ENCODE data around the gene CCNB2. TPM values are rescaled to one million over a fixed set of nuclear protein-coding genes. Genes with fewer than 3 reads are reported as not detected.
"Not testable (repeated sequence)": the region's sequence is repeated elsewhere in the genome, so short reads cannot be mapped to it uniquely, and the experiment has no call there.

Gene CCNB2
- total RNA-seq, 1 donor from 2014 or later = 2.0 TPM

DNA sequence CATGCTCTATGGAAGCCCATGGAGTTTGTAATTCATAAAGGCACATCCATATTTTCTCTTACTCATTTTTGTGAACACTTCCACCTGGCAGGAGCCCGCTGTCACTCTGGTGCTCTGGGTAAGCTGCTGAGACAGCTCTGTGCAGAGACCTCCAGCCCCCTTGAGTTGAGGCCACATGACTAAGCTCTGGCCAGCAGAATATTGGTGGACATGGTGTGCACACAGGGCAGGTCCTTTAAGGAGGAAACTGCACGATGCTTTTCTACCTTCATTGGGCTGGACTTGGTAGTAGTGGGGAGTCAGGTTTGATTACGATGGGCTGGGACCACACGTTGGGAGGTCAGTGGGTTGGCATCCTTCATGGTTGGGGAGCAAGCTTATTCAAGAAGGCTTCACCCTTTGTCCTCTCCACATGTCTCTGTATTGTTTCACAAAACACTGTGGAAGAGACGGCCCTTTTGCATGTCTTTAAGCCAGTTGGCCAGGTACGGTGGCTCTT lies 29.0 kb downstream of the CCNB2 start:
- no peak for DNase-seq (ENCODE audit: low read depth)

DNA sequence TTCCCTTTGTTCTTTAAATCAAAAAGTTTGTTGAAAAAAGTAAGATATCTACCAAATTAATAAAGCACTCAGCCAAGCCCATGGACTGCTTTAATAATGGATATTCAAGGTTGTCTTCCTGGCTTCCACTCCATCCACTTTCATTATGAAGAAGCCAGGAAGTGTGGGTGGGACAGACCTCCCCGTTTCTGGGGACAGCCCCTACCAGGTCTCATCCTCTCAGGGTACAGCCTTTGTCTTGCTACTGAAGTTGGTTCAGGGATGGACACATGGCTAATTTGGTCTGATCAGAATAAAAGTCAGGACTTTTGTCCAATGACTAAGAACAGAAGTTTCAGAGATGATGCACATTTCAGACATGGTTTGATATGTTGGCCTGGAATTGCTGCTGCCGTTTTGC lies 32.6 kb downstream of the CCNB2 start:
- no peak for DNase-seq (ENCODE audit: low read depth)

DNA sequence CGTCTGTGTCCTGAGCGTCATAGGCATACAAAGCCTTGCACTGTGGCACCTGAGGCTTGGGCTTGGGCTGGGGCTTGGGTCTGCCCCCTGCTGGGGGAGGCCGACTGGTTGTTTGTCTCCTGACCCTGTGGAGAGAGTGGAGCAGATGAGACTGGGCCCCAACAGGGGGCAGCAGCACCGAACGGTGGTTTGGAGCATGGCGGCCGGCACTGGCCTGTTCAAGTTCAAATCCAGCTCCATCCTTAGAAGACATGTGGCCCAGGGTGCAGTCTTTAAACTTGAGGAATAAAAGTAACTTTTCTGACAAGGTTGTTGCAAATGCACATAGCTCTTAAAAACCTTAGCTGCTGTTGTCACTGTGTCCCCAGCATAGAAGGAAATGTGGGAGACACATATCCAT lies 33.3 kb downstream of the CCNB2 start:
- DNase-seq (ENCODE audit: low read depth) = peak; percentile 25

DNA sequence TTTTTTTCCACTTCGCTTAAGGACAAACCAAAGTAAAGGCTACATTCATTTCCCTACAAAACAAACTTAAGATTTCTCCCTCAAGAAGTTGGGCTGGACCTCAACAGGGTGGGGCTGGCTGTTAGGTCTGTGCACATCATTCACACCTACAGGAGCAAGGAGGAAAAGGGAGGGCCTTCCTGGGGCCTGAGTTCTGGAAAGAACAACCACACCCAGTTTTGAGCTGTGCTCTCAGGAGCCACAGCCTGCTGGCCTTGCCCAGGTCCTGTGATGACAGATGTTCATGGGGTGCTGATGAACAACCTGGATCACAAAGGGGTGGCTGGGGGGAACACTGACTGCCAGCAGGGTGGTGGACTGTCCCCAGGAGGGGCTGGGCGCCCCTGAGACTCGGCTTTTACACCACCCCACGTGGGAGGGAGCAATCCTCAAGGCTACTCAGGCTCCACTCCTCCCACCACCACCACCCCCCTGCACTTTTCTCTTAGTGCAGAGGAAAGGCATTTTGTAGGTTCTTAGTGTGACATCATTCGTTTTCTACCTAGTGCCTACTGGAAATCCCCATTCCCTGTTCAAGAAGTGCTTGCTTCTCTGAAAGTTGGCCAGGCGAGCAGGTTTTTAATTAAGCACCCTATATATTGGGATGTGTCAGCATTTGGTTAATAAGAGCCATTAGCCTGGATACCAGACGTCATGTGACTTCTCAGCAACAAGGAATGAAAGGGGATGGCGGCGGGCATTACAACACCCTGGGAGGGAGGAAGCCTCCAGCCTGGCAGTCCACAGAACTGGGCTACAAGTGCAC lies 35.7 kb downstream of the CCNB2 start:
- peak; percentile 75 for DNase-seq (ENCODE audit: low read depth)

DNA sequence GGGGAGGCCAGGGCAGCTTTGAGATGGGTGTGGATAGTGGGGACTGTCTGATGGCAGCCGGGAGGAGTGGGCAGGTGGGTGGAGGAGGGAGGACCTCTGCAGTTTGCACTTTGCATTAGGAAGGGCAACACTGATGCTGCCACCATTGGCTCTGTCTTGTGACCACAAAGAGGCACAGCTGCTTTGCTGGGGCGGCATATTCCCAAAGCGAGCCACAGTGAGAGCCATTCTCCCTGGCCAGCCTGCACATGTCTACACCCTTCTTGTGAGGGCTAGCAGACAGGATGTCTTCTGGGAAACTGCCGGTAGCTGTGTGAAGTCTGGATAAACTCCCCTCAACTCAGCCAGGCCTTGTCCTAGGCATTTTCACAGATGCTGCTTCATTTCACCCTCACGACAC lies 38.3 kb downstream of the CCNB2 start:
- no peak for DNase-seq (ENCODE audit: low read depth)

DNA sequence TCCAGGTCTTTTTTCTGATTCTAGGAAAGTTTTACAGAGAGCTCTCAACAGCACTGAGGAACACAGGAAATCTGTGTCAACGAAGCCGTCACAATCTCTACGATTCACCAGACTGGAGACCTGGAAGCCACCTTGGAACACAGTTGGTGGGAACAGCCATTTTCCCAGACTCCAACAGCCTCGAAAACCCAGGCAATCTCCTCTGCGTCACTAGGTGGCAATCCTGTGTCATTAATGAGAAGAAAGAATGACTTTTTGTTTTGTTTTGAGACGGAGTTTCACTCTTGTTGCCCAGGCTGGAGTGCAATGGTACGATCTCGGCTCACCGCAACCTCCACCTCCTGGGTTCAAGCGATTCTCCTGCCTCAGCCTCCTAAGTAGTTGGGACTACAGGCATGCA lies 39.6 kb downstream of the CCNB2 start:
- DNase-seq (ENCODE audit: low read depth) = not testable (repeated sequence)

DNA sequence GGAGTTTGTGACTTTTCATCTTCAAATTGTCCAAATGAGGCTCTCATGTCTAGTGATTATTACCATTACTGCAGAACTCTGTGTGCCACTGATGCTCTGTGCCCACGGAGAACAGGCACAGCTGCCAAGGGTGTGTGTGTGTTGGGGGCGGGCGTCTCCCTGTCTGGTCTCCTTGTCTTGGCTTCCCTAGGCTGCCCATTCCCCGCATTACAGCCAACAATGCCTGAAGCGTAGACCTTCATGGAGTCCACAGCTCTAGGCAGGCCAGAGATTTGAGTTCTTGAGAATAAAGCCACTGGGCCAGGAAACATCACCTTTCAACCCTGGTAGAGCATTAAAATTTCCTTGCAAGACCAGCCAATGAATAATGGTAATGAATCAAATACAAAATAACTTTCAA lies 42.7 kb downstream of the CCNB2 start:
- DNase-seq (ENCODE audit: low read depth) = no peak

DNA sequence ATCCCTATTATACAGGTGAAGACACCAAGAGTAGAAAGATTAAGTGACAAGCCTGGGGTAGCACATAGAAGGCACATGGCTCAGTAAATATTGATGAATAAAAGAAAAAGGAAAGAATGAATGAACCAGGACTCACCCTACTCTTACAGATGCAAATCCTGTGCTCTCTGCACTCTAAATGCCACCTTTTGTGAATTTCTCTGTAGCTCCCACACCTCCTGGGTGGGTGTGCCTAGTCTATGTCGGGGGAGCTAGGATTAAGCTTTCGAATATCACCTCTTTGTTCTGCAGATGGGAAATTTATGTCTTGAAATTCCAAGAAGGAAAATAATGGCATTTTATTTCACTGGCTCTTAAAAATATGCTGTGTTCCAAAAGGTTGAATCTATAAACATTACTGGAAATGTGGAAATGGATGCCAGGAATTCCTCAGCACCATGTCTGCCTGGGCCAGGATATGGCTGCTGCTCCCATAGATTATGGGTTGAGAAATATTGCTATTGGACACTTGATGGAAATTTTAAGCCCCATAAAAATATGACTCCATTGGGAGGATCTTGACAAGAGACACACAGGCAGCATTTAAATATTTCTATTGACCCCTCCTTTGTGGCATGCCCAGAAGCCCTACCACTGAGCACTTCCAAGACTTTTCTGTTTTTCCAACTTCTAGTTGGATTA lies 43.3 kb downstream of the CCNB2 start:
- peak; percentile 27 for DNase-seq (ENCODE audit: low read depth)

DNA sequence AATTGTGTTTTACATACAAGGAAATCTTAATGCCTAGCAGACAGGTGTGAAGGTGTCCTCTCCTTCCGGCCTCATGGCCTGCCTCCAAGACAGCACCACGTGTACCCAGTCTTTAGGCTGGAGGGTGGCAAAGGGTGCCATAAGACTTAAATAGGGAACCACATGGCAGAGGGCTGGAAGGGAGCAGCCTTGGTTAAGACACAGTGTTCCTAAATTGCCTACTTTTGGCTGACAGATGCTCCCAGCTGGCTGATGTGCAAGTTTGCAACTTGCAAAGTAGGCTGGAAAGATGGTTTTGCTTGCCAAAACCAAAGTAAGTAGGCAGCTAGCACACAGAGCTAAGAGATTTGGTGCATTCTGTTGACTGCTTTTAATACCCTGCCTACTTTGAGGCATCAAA lies 45.2 kb downstream of the CCNB2 start:
- no peak for DNase-seq (ENCODE audit: low read depth)

DNA sequence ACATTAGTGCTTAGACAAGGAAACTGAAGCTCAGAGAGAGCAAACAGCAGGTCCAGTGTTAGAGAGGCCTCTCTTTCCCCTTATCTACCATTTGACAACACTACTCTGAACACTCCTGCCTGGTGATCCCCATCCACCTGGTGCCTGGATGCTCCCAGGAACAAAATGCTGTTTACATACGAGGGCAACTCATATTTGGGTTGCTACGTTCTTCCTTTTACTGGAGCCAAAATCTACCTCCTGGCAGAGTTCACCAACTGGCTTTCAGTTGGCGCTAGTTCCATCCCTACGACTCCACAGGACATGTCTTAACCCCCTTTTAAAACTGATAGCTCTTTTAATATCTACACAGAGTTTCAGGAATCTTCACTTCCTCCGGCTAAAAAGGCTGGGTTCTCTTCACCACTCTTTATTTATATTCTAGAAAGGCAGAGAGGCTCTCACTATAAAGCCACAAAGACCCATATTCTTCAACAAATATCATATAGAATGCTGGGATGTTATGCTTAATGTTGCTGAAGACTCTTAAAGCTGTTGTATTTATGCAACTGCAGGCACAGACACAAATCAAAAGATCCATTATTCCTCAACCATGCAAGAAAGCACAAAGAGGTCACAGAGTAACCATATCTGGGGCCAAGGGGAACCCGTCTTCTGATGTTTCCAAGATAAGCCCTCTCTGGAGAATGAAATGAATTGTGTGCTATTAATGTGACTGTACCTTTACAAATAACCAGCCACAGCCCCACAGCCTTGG lies 47.9 kb downstream of the CCNB2 start:
- DNase-seq (ENCODE audit: low read depth) = no peak

DNA sequence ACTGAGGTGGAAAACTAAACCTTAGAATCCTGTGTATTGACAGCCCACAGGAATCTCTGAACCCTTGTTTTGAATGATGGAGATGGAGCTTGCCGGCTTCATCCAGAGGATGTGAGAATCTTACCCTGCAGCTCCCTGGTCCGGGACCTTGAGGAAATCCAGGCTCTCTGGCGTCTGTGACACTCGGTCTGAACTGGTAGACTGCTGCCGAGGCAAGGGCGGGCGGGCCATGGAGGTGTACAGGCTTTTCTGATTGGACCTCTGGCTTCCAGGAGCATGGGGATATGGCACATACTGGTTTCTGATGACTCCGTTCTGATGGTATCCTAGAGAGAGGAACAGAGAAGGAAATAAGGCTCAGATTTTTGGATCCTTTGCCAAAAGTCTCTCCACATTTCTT lies 48.5 kb downstream of the CCNB2 start:
- DNase-seq (ENCODE audit: low read depth) = no peak

DNA sequence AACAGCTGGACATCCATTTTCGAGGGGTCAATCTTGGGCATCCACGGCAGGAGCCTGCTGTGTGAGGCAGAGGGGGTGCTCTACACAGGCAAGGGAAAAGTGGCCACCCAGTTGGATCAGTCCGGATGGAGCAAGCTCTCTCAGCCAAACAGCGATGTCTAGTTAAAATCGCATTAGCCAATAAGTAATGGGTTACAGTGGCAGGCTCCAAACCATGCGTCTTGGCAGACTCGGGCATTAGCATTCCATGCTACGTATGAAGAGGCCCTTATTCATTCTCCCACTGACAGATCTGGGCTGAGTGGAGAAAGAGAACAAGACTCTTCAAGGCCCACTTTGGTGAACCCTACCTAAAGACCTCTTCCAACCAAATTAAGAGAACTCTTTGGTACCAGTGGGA lies 49.3 kb downstream of the CCNB2 start:
- DNase-seq (ENCODE audit: low read depth) = no peak

DNA sequence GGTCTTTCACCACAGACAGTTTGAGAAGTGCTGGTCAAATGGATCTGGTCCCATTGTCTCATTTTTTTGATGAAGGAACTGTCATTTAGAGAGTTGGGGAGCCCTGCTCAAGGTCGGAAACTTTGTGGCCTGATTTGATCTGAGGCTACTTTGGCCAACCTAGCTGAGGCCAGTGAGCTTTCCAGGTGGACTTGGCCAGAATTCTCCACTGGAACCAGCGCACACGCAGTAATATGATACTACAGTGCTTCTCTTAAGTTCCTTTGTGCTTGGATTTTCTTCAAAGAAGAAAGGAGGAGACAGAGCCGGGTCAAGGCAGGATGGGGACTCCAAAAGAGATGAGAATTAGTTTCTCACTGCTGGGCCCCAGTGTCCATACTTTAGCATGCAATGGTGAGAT lies 50.5 kb downstream of the CCNB2 start:
- no peak for DNase-seq (ENCODE audit: low read depth)

DNA sequence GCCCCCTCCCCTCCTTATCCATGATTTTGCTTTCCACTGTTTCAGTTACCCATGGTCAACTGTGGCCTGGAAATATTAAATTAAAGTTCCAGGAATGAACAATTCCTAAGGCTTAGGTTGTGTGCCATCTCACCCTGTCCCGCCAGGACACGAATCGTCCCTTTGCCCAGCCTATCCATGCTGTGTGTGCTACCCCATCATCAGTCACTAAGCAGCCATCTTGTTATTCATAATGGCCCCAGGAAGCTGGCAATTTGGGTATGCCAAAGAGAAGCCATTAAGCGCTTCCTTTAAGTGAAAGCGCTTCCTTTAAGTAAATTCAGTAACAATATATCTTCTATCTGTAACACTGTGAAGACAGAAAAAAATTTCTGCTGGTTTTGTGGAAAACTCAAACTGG lies 52.5 kb downstream of the CCNB2 start:
- DNase-seq (ENCODE audit: low read depth) = no peak

DNA sequence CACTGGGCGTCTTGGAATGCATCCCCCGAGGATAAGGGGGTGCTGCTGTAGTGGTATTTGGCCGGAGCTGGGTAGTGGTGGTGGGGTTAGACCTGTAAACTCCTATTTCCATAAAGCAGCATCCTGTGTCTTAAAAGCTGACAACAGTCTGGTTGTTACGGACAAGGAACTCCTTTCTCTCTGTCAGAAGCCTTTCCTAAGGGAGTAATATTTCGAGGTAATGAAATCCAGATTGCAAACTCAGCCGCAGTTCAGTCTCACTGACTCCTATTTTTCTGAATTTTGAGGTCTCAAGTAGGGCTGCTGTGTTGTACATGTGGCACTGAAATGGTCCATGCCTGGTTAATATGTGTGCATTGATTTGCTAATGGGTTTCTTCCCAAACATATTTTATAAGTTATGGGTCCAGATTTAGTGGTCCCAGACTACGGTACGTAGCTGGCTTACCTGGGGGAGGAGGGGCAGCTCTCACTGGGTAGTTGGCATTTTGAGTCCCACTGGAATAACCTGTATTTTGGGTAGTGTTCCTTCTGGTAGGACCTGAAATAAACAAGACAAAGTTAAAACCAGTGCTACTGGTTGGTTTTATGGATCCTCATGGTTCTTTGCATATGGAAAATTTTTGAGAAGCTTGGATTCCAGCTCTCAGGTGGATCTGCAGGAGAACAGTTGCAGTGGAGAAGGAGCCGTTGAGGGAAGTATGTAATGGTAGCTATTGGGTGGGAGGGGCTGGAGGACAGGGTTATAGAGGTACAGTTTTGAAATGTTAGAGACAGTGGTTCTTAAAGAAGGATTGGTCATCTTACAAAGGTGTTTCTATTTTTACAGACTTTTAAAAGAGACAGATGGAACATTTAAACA lies 53.1 kb downstream of the CCNB2 start:
- DNase-seq (ENCODE audit: low read depth) = no peak

DNA sequence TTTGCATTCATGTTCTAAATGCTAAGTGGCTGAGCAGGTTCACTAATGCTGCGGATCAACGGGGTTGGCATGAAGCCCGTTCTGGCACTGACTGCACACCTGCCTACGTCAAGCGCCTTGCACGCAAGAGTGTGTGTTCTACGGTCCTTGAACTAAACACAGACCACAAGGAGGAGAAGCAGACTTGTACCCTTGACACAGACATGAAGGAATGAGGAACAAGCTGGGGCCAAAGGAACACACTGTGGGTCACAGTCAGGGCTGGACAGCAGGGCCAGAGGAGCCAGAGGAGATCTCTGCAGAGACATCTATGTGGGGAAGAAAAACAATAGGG lies 53.7 kb downstream of the CCNB2 start:
- DNase-seq (ENCODE audit: low read depth) = no peak

DNA sequence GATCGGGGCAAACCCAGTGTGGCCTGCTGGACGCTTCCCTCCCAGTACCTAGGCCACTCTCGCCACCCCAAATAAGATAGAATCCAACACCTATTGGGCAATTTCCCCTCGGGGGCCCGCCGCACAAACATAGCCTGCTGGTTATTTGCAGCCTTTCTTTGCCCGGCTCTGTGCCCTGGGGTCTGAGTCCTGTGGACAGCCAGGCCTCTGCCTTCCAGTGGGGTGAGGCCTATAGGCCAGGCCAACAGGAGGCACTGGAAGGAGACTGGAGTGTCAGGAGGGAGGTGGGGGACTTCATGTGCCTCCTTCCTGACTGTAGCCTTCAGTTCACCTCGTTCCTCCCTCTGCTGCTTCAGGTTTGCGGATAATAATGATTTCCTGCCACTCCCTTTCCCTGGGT lies 54.3 kb downstream of the CCNB2 start:
- DNase-seq (ENCODE audit: low read depth) = no peak

DNA sequence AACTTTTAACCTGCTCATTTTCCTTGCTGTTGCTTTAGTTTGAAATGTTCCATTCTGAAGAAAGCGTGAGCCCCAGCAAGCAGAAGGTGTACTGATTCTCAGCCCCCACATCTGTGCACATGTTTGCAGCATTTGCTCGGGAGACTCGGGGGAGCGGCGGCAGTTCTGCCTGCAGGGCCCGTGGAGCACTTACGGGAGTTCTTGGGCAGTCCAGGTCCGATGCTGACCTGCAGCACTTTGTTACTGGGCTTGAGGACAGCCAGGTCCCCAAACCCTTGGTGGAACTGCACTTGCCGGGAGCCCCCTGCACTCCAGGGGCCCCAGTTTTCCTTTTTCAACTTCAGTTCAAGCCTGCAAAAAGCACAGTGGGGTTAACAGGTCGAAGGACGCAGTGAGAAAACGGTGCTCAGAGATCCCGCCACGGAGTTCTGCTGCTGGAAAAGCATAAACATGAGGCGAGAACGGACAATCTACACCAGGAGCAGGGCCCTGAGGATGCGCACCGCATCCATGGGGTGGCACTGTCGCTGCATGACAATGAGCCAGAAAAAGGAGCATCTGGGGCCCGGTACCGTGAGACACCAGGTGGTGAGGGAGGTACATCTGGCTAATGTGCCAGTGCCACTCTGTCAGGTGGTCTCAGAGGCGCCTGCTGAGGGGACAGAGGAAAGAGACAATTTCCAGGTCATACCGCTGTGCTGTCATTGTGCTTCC lies 56.1 kb downstream of the CCNB2 start:
- no peak for DNase-seq (ENCODE audit: low read depth)

DNA sequence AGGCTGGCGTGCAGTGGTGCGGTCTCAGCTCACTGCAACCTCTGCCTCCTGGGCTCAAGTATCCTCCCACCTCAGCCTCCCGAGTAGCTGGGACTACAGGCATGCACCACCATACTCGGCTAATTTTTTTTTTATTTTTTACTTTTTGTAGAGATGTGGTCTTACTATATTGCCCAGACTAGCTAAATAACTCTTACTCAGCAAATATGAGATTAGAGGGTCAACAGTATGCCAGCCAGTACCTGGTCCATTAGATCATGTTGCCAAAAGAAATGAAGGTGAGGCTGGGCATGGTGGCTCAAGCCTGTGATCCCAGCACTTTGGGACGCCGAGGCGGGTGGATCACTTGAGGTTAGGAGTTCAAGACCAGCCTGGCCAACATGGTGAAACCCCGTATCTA lies 57.1 kb downstream of the CCNB2 start:
- DNase-seq (ENCODE audit: low read depth) = not testable (repeated sequence)

DNA sequence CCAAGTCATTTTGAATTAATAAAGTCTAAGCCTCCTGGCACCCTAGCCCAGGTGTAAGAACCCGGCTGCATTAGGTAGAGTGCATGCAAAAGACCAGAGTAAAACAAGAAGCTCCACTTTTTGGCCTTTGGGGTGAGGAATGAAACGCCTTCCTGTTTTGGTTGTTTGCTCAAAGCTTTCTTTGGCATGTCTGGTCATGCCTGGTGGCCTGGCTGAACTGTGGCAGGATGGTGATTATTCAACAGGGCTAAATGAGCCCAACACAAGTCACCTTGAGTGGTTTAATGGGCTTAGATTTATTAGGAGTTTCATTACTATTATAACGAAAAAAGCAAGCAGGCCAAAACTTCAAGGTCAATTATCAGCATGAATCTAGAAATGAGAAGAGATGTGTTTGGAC lies 60.8 kb downstream of the CCNB2 start:
- DNase-seq (ENCODE audit: low read depth) = peak; percentile 75

DNA sequence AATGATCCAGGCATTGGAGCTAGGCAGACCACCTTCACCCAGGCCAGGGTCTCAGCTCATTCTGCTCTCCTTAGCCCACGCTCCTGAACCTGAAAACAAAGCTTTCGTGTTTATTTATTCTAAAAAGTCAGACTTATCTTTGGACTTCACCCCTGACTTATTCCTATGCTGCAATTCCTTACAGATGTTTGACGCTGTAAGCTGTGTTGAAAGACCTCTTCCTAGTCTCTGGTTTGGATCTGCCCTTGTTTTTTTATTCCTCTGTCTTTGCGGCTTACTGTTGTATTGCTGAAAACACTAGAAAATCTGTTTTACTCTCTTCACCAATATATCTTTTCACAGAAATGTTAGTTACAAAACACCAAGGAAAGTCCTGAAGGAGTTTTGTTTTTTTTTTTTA lies 61.2 kb downstream of the CCNB2 start:
- no peak for DNase-seq (ENCODE audit: low read depth)

Measured in renal cortical epithelial cell (primary cell).